Neural cell (in vitro differentiated cells): ENCODE measurements around the gene PCLO. TPM values are rescaled to one million over a fixed set of nuclear protein-coding genes. Genes with fewer than 3 reads are reported as not detected.

Experiments
- H2AFZ ChIP-seq: fragments of 200-600, 300-800 bp; sonication (generic), shearing (Covaris generic); 2 replicates; pipeline ENCODE4 v1.6.0; 2014; ENCODE audit warnings: low read depth, mild to moderate bottlenecking, antibody characterized with exemption, low read length, moderate library complexity
- H3F3A ChIP-seq: fragments of 200-600 bp; shearing (Covaris generic); 2 replicates; pipeline ENCODE4 v1.6.1; 2016; ENCODE audit warnings: mild to moderate bottlenecking, moderate library complexity, mixed read lengths, antibody characterized with exemption, low read length; ENCODE audit not compliant: insufficient read depth, poor library complexity, severe bottlenecking
- H3K27ac ChIP-seq: fragments of 200-600, 300-800 bp; sonication (generic), shearing (Covaris generic); 2 replicates; pipeline ENCODE4 v1.5.1; 2014; ENCODE audit warnings: mild to moderate bottlenecking, low read length, moderate library complexity
- H3K27me3 ChIP-seq: fragments of 300-800, 200-600 bp; sonication (generic), shearing (Covaris generic); 2 replicates; pipeline ENCODE4 v1.6.0; 2014; ENCODE audit warnings: mild to moderate bottlenecking, low read depth, low read length, moderate library complexity; ENCODE audit not compliant: insufficient read depth
- H3K36me3 ChIP-seq: fragments of 300-800, 200-600 bp; sonication (generic), shearing (Covaris generic); 2 replicates; pipeline ENCODE4 v1.5.1; 2014; ENCODE audit warnings: mild to moderate bottlenecking, antibody characterized with exemption, low read length, moderate library complexity; ENCODE audit not compliant: insufficient read depth
- H3K4me2 ChIP-seq: fragments of 300-800, 200-600 bp; sonication (generic), shearing (Covaris generic); 2 replicates; pipeline ENCODE4 v1.6.0; 2014; ENCODE audit warnings: mild to moderate bottlenecking, low read length
- H3K4me3 ChIP-seq: fragments of 300-800, 200-600 bp; sonication (generic), shearing (Covaris generic); 2 replicates; pipeline ENCODE4 v1.5.1; 2014; ENCODE audit warnings: mild to moderate bottlenecking, low read length, moderate library complexity
- H3K79me2 ChIP-seq: fragments of 200-600 bp; shearing (Covaris generic); replicated peaks from 2 replicates; pipeline ENCODE4 v1.6.0; 2014; ENCODE audit warnings: mild to moderate bottlenecking, low read length, moderate library complexity; ENCODE audit not compliant: insufficient read depth
- H3K9ac ChIP-seq: fragments of 300-800, 200-600 bp; sonication (generic), shearing (Covaris generic); 2 replicates; pipeline ENCODE4 v1.6.1; 2016; ENCODE audit warnings: mild to moderate bottlenecking, low read length, mixed read lengths
- H3K9me2 ChIP-seq: fragments of 200-600 bp; shearing (Covaris generic); 2 replicates; pipeline ENCODE4 v1.6.1; 2016; ENCODE audit warnings: mild to moderate bottlenecking, low read length, mixed read lengths; ENCODE audit not compliant: insufficient read depth
- H3K9me3 ChIP-seq: fragments of 200-600, 300-800 bp; sonication (generic), shearing (Covaris generic); 2 replicates; pipeline ENCODE4 v1.6.1; 2016; ENCODE audit warnings: mild to moderate bottlenecking, mixed run types, low read length, moderate library complexity, mixed read lengths
- H4K20me1 ChIP-seq: fragments of 200-600 bp; shearing (Covaris generic); 2 replicates; pipeline ENCODE4 v1.6.1; 2016; ENCODE audit warnings: mild to moderate bottlenecking, mixed run types; ENCODE audit not compliant: insufficient read depth
- CTCF ChIP-seq: fragments of 450-650 bp; IDR thresholded peaks from 2 replicates; pipeline ENCODE4 v1.5.1; 2014; ENCODE audit warnings: antibody characterized with exemption, mild to moderate bottlenecking, moderate library complexity; ENCODE audit not compliant: poor library complexity, severe bottlenecking
- EP300 ChIP-seq: fragments of 450-650 bp; conservative IDR thresholded peaks from 2 replicates; pipeline ENCODE4 v1.6.1; 2014; ENCODE audit warnings: antibody characterized with exemption, mild to moderate bottlenecking, moderate library complexity; ENCODE audit not compliant: poor library complexity, severe bottlenecking
- EZH2 ChIP-seq: fragments of 200-600, 300-800 bp; shearing (Covaris generic), sonication (generic); IDR thresholded peaks from 2 replicates; pipeline ENCODE4 v1.6.1; 2014; ENCODE audit warnings: antibody characterized with exemption, low read length, borderline replicate concordance, mild to moderate bottlenecking; ENCODE audit not compliant: insufficient read depth, poor library complexity, severe bottlenecking
- MXI1 ChIP-seq: fragments of 450-650 bp; conservative IDR thresholded peaks from 2 replicates; pipeline ENCODE4 v1.6.1; 2014; ENCODE audit warnings: antibody characterized with exemption, mild to moderate bottlenecking; ENCODE audit not compliant: poor library complexity, severe bottlenecking
- POLR2AphosphoS5 ChIP-seq: IDR thresholded peaks from 2 replicates; pipeline ENCODE4 v1.6.1; 2012
- RAD21 ChIP-seq: fragments of 450-650 bp; conservative IDR thresholded peaks from 2 replicates; pipeline ENCODE4 v1.6.1; 2014; ENCODE audit warnings: antibody characterized with exemption, mild to moderate bottlenecking, moderate library complexity
- SMC3 ChIP-seq: fragments of 450-650 bp; conservative IDR thresholded peaks from 2 replicates; pipeline ENCODE4 v1.6.1; 2014; ENCODE audit warnings: antibody characterized with exemption, mild to moderate bottlenecking, moderate library complexity; ENCODE audit not compliant: poor library complexity
- TAF1 ChIP-seq: IDR thresholded peaks from 2 replicates; pipeline ENCODE4 v1.6.1; 2012; ENCODE audit warnings: low read depth
- polyA plus RNA-seq: library from polyadenylated mRNA; depleted of rRNA; stranded (reverse); fragments of >200 nt; gene quantifications from 2 replicates; pipeline ENCODE4 v1.2.3, GENCODE V29; 2014
- TF ChIP-seq, protein P1 (sequence below): IDR thresholded peaks from 2 replicates; pipeline ENCODE4 v1.6.1; 2012; ENCODE audit warnings: borderline replicate concordance

Gene PCLO
- polyA plus RNA-seq, 1 donor from 2014 or later = 25.5 TPM

DNA sequence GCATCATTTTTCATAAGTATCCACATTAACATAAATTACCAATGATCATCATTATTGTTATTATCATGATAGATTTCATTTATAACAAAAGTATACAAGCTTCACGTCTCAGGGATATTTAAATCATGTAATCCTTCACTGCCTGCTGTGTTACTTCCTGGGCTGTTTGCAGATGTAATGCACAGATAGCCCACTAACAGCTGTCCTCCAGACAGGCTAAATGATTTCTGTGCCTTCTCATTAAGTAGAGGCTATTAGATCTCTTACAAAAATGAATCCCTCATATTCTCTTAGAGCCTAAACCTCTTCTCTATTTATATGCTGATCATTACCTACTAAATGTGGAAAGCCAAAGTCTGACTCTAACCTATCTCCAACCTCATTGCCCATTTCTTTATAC, 9.3 kb downstream of the PCLO start:
- Histone ChIP-seq H3K9ac (no peak overlapping the region), H3K36me3 (peaks cover 10% of the 10 kb centered on the region), H3K27me3 (no peaks in the 10 kb centered on the region), H3K9me3 (no peaks in the 10 kb centered on the region), H3K4me3 (peak overlapping the region; percentile 56), H2AFZ (no peak overlapping the region), H3F3A (no peaks in the 10 kb centered on the region), H4K20me1 (no peaks in the 10 kb centered on the region), H3K27ac (no peak overlapping the region), H3K79me2 (peaks cover 17% of the 10 kb centered on the region), H3K4me2 (peak overlapping the region; percentile 61), H3K9me2 (no peaks in the 10 kb centered on the region)
- TF ChIP-seq POLR2AphosphoS5 (no peak), EZH2 (no peak)

DNA sequence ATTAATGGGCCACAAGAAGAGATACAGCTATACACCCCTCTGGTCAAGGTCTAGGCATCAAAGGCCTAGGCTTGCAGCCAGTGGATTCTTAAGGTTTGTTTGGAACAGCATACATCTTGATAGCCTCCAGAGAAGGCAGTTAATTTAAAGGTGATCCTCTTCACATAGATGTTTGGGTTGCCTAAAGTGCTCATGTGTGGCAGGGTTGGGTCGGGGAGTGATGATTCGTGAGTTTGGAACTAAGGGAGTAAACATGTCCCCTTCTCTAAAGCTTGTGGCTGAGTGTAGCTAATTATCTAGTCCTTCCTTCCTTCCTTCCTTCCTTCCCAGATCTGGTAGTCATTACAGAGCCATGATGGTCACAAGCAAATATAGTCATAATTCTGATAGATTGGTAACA, 12.4 kb downstream of the PCLO start:
- Histone ChIP-seq H3K9me2 (no peaks in the 10 kb centered on the region), H3K27me3 (no peaks in the 10 kb centered on the region), H3K79me2 (no peaks in the 10 kb centered on the region), H3K4me2 (no peak overlapping the region), H3K9me3 (no peaks in the 10 kb centered on the region), H3K4me3 (no peak overlapping the region), H2AFZ (no peak overlapping the region), H3F3A (no peaks in the 10 kb centered on the region), H3K9ac (no peak overlapping the region), H3K27ac (no peak overlapping the region), H3K36me3 (peaks cover 13% of the 10 kb centered on the region), H4K20me1 (peaks cover 3% of the 10 kb centered on the region)
- TF ChIP-seq RAD21 (no peak), POLR2AphosphoS5 (no peak), MXI1 (no peak), EP300 (no peak), EZH2 (no peak)

DNA sequence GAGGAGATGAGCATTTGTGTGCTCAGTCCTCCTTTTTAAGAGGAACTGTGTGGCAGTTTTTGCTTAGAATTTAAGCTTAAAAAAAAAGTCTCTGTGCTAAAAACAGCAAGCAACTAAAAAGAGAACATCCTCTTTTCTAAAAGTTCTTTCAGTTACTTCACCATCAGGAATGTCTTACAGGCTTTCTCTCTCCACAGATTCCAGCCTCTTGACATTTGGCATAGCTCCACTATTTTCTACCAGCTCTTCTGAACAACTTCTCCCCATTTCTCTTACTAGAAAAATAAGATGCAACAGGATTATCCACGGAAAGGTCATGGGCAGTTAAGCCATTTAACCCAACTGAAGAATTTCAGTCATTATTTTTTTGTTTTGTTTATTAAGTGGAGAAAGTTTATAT, 13.2 kb downstream of the PCLO start:
- no peaks in the 10 kb centered on the region for H3K9me2 ChIP-seq
- no peak overlapping the region for H3K9ac ChIP-seq
- H3K27ac ChIP-seq = no peak overlapping the region
- H3K79me2 ChIP-seq = no peaks in the 10 kb centered on the region
- H3K4me3 ChIP-seq = no peak overlapping the region
- H3K27me3 ChIP-seq = no peaks in the 10 kb centered on the region
- no peak overlapping the region for H2AFZ ChIP-seq
- H3F3A ChIP-seq = no peaks in the 10 kb centered on the region
- H4K20me1 ChIP-seq = peaks cover 3% of the 10 kb centered on the region
- H3K4me2 ChIP-seq = no peak overlapping the region
- peaks cover 12% of the 10 kb centered on the region for H3K36me3 ChIP-seq
- no peaks in the 10 kb centered on the region for H3K9me3 ChIP-seq
- TF ChIP-seq EZH2 (no peak), SMC3 (no peak), POLR2AphosphoS5 (no peak), EP300 (no peak), RAD21 (no peak), MXI1 (no peak), TAF1 (no peak), CTCF (no peak)
- TF ChIP-seq, protein P1, sequence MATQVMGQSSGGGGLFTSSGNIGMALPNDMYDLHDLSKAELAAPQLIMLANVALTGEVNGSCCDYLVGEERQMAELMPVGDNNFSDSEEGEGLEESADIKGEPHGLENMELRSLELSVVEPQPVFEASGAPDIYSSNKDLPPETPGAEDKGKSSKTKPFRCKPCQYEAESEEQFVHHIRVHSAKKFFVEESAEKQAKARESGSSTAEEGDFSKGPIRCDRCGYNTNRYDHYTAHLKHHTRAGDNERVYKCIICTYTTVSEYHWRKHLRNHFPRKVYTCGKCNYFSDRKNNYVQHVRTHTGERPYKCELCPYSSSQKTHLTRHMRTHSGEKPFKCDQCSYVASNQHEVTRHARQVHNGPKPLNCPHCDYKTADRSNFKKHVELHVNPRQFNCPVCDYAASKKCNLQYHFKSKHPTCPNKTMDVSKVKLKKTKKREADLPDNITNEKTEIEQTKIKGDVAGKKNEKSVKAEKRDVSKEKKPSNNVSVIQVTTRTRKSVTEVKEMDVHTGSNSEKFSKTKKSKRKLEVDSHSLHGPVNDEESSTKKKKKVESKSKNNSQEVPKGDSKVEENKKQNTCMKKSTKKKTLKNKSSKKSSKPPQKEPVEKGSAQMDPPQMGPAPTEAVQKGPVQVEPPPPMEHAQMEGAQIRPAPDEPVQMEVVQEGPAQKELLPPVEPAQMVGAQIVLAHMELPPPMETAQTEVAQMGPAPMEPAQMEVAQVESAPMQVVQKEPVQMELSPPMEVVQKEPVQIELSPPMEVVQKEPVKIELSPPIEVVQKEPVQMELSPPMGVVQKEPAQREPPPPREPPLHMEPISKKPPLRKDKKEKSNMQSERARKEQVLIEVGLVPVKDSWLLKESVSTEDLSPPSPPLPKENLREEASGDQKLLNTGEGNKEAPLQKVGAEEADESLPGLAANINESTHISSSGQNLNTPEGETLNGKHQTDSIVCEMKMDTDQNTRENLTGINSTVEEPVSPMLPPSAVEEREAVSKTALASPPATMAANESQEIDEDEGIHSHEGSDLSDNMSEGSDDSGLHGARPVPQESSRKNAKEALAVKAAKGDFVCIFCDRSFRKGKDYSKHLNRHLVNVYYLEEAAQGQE = no peak
